Large intestine (tissue), 3 donors: ENCODE results near the gene CTRL. TPM values are rescaled to one million over a fixed set of nuclear protein-coding genes. Genes with fewer than 3 reads are reported as not detected.
"Not testable (repeated sequence)": the region's sequence is repeated elsewhere in the genome, so short reads cannot be mapped to it uniquely, and the experiment has no call there.

ENCODE experiments used
- DNase-seq, 2 donors: peaks; one replicate each; pipeline versions ENCODE4 v3.0.0 to v3.0.0-alpha.2; 2013
- H3K27ac ChIP-seq: one replicate; pipeline ENCODE4 v1.5.1; 2013; ENCODE audit warnings: low read length
- H3K27me3 ChIP-seq: 2 replicates; pipeline ENCODE4 v1.6.1; 2013; ENCODE audit warnings: low read length; ENCODE audit not compliant: control insufficient read depth, insufficient read depth
- H3K36me3 ChIP-seq: 2 replicates; pipeline ENCODE4 v1.6.1; 2013; ENCODE audit warnings: low read length; ENCODE audit not compliant: control insufficient read depth, insufficient read depth
- H3K4me1 ChIP-seq: one replicate; pipeline ENCODE4 v1.6.1; 2013; ENCODE audit warnings: low read length; ENCODE audit not compliant: control insufficient read depth, insufficient read depth
- H3K4me3 ChIP-seq: one replicate; pipeline ENCODE4 v1.5.1; 2013; ENCODE audit warnings: low read length
- H3K9me3 ChIP-seq: one replicate; pipeline ENCODE4 v1.6.1; 2013; ENCODE audit warnings: mild to moderate bottlenecking, low read depth, low read length, moderate library complexity; ENCODE audit not compliant: control insufficient read depth
- WGBS: methylation state at CpG from one replicate; pipeline ENCODE4 v1.1.5; 2013; ENCODE audit warnings: low lambda C conversion rate; ENCODE audit not compliant: insufficient coverage; 5-methylcytosine and 5-hydroxymethylcytosine counted together
- polyA plus RNA-seq: library from polyadenylated mRNA; unstranded; fragments of 120-200 nt; gene quantifications from one replicate; pipeline ENCODE4 v1.2.1, GENCODE V29; 2013

The CTRL gene
- polyA plus RNA-seq, 1 donor: 0.87 TPM

DNA sequence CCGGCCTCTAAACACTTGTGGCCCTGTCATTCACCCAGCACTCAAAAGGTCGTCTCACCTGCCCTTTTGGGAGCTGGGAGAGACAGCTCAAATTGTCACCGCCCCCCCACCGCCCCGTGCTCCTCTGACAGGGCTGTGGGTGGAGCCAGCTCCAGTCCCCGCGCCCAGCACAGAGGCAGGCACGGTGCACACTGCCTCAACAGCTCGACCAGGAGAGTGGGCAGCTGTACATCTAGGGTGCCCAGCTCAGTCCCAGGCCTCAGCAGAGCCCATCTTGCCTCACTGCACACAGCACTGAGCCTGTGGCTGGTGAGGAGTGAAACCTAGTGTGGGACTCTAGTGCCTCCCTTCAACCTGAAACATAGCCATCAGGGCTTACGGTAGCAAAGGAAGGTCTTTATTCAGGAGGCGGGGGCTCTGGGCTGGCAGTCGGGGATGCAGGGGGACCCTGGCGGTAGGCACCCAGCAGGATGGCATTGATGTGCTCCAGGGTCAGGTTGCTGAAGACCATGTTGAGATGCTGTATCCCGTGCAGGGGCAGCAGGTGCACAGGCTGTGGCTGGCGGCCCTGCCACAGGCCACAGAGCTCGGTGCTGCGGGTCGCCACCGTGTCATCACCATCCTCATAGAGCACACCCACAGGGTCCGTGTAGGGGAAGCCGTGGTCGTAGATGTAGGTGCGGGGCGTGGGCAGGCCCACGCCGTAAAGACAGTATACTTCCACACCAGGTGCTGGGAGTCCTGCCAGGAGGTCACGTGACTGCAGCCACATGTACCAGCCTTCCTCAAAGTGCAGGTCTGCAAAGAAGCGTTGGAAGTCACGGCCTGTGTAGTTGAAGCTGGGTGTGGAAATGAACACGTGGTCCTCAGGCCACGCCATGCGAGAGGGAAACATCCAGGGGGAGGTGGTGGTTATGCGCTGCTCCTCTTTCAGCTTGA is 8.1 kb upstream of the CTRL start:
- no peak overlapping the region for H3K27ac ChIP-seq
- H3K4me1 ChIP-seq: peaks cover 26% of the 10 kb centered on the region
- no peak overlapping the region for H3K4me3 ChIP-seq
- no CpG with 5 or more reads among the region's 33 CpGs for WGBS
- no peaks in the 10 kb centered on the region for H3K9me3 ChIP-seq
- H3K36me3 ChIP-seq: peaks cover 15% of the 10 kb centered on the region
- no peak for DNase-seq
- H3K27me3 ChIP-seq: no peaks in the 10 kb centered on the region

DNA sequence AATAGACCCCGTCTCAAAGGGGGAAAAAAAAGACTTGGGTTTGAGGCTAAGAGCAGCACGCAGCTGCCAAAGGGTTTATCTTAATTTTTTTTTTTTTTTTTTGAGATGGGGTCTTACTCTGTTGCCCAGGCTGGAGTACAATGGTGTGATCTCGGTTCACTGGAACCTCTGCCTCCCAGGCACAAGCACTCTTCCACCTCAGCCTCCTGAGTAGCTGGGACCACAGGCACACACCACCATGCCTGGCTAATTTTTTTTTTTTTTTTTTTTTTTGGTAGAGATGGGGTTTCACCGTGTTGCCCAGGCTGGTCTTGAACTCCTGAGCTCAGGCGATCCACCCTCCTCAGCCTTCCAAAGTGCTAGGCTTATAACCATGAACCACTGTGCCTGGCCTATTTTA is 6.1 kb upstream of the CTRL start:
- H3K4me3 ChIP-seq, H3K27ac ChIP-seq, H3K27me3 ChIP-seq, DNase-seq, H3K9me3 ChIP-seq: not testable (repeated sequence)
- Histone ChIP-seq H3K36me3 (peaks cover 25% of the 10 kb centered on the region), H3K4me1 (peaks cover 15% of the 10 kb centered on the region)
- 100% methylated on average over 1 of the region's 5 CpGs for WGBS

DNA sequence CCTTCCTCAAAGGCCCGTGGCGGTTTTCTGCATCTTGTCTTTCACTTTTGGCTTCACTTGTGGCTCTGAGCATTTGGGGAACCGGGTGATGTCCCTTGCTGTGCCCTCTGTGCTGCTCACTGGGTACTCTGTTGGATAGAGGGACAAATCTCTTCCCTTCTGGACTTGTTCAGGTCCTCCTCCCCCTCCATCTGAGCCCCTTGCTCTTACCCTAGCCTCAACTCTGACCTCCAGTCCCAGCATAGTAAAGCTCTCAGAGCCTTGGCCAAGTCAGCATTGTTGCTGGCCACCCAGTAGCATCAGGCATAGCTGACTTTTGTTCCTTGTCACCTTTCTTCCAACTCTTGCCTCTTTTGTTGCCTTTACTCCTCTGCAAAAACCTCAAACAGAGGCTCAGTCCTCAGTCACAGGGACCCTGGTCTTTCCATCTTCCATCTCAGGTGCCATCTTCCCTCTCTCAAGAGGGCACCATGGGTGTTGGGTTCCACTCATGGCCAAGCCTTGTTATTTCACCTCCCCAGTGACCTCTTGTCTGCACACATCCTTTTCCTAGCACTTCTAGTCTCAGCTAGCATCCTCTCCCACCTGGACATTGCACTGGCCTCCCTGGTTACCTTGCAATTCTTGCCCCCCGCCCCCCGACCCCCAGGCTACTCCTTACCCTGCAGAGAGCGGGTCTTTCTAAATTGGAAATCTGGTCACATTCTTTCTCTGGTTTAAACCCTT is 5.4 kb upstream of the CTRL start:
- Histone ChIP-seq H3K4me1 (peaks cover 15% of the 10 kb centered on the region), H3K4me3 (peak overlapping the region; percentile 87), H3K27me3 (no peaks in the 10 kb centered on the region), H3K36me3 (peaks cover 25% of the 10 kb centered on the region), H3K27ac (peak overlapping the region; percentile 82), H3K9me3 (no peaks in the 10 kb centered on the region)
- no CpG with 5 or more reads among the region's 6 CpGs for WGBS
- DNase-seq: no peak

DNA sequence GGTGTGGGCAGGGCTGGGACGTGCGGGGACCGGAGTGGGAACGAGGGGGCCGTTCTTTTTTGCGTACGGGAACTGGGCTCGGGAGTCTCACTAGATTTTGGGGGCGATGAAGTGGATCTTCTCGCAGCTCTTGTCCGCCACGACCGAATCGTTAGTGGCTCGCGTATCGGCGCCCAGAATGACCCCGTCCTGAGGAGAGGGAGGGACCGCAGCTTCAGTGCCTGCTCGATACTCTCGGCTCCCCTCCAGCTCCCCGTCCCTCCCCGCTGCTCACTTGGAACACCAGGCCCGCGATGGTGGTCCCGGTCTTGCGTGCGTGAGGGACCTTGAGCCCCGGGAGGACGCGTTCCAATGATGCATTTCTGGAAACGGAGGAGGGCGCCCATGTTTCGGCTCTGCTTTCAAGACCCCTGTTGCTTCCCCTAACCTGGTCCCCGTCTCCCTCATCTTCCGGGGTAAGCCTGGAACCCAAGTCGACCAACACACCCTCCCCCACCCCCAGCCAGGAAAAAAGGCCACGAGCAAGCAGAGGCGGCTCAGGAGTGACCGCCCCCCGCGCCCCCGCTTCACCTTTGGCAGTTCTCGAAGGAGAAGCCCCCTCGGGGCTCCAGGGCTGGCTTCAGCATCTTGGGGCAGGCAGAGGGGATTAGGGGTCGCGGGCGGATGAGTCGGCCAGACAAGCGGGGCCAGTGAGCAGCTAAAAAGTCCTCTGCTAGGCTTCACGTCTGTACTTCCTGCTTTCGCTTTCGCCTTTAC is 4.6 kb upstream of the CTRL start, which contains the start of gene PSMB10:
TSS of gene PSMB10 (minus strand) at position 727 of the 756 bp plus-strand sequence. CDS start at position 626, 101 bp downstream.
- Histone ChIP-seq H3K4me3 (peak within 1 kb of the TSS; percentile 87), H3K9me3 (no peaks in the 10 kb centered on the region), H3K27me3 (no peaks in the 10 kb centered on the region), H3K36me3 (peaks cover 24% of the 10 kb centered on the region), H3K4me1 (peaks cover 15% of the 10 kb centered on the region), H3K27ac (peak within 1 kb of the TSS; percentile 82)
- 0% methylated on average over 3 of the region's 54 CpGs for WGBS
- DNase-seq: peak; percentile 67 to 87

DNA sequence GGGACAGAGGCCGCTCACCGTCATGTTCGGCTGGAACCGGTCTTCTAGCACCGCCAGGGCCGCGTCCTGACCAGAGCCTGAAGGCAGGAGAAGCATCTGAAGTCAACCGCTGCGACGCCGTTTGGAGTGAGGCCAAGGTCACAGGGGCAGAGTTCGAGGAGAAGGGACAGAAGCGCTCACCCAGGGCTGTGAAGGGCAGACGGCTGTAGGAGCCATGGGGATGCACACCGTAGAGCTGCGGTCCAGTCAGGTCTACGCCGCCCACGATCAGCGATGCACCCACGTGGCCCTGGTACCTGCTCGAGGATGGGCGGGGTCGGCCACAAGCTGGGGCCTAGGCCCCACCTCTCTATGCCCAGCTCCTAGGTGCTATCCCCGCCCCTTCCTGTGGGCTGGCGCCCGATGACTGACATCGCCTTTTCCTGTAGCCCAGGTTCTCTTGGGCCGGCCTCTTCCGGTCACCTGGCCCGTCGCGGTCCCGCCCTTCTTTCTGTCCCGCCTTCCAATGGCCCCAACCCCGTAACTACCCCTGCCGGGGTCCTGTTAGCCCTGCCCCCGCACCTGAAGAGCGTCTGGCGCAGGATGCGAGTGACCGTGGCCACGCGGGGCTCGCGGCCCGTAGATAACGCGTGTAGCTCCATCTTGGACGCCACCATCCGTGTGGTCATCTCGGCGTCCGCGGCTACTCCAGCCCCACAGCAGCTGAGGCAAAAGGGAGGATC is 3.9 kb upstream of the CTRL start:
- peaks cover 30% of the 10 kb centered on the region for H3K36me3 ChIP-seq
- peak; percentile 98 for DNase-seq
- peaks cover 15% of the 10 kb centered on the region for H3K4me1 ChIP-seq
- H3K27me3 ChIP-seq: no peaks in the 10 kb centered on the region
- no CpG with 5 or more reads among the region's 55 CpGs for WGBS
- H3K9me3 ChIP-seq: no peaks in the 10 kb centered on the region
- peak overlapping the region; percentile 87 for H3K4me3 ChIP-seq
- H3K27ac ChIP-seq: peak overlapping the region; percentile 82

DNA sequence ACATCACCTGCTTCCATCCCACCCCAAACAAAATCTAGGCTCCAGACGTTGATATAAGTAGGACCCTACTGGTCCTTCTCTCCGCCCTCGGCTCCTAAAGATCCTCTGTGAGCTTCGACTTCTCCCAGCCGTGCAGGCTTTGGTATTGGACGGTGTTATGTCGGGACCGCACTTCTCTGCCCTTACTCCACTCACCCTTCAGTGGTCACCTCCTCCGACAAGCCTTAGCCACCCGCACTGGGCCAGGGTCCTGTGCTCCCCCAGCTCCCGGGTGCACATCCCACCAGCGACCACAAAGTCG is 3.4 kb upstream of the CTRL start:
- no peak for DNase-seq
- Histone ChIP-seq H3K9me3 (no peaks in the 10 kb centered on the region), H3K4me1 (peaks cover 15% of the 10 kb centered on the region), H3K27ac (peak overlapping the region; percentile 18), H3K4me3 (peak overlapping the region; percentile 87), H3K36me3 (peaks cover 35% of the 10 kb centered on the region), H3K27me3 (no peaks in the 10 kb centered on the region)
- no CpG with 5 or more reads among the region's 13 CpGs for WGBS

DNA sequence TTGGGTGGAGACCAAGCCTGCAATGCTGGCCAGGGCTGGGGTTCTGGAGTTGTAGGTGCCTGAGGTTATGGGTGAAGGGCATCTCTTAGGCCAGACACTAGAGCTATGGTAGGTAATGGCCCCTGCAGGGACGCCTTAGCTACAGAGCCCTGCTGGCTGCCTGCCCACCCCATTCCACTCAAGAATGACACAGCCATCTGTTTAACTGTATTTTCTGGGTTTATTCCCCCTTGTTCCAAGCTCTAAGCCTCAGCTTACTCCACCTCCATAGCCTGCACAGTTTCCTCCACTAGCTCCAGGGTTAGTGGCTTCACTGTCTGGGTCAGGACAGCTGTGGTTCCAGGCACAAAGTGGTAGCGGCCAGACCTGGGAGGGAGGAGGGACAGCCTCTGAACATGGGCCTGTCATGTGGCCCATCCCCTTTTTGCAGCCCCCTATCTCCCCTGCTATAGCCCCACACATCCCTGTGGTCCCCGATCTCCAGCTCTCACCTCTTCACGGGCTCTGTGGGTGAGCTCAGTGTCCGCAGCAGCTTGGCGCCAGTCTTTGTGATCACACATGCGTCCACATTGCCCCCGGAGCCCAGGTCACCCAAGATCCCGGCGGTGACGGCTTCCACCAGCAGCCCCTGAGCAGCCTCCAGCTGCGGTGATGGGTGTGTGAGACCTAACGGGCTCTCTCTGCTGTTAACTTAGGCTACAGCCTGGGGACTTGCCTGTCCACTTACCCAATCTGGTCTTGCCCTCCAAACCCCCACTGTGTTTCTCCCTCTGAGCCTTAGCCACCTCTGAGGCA is 2.8 kb upstream of the CTRL start:
- DNase-seq: no peak
- no CpG with 5 or more reads among the region's 13 CpGs for WGBS
- Histone ChIP-seq H3K36me3 (peaks cover 41% of the 10 kb centered on the region), H3K27me3 (no peaks in the 10 kb centered on the region), H3K27ac (no peak overlapping the region), H3K4me3 (peak overlapping the region; percentile 87), H3K9me3 (no peaks in the 10 kb centered on the region), H3K4me1 (peaks cover 15% of the 10 kb centered on the region)

DNA sequence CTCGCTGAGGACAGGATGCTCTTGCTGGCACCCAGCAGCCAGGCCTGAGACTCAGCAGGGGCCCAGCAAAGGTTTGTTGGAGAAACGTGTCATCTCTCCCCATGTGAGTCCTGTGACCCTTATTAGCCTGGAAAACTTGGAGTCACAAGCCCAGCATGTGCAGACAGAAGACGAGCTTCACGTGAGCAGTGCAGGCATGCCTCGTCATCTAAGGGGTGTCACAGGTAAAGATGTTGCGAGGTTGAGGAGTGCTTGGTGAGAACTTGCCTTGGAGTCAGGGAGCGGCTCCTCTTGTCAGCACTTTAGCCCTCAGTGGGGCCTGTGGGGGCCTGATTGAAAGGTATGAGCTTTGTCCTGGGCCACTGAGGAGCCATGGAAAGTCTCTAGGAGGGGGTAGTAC is 2.1 kb upstream of the CTRL start:
- Histone ChIP-seq H3K27ac (no peak overlapping the region), H3K9me3 (no peaks in the 10 kb centered on the region), H3K4me1 (peaks cover 15% of the 10 kb centered on the region), H3K36me3 (peaks cover 48% of the 10 kb centered on the region), H3K27me3 (no peaks in the 10 kb centered on the region), H3K4me3 (no peak overlapping the region)
- DNase-seq: no peak
- WGBS: no CpG with 5 or more reads among the region's 7 CpGs

DNA sequence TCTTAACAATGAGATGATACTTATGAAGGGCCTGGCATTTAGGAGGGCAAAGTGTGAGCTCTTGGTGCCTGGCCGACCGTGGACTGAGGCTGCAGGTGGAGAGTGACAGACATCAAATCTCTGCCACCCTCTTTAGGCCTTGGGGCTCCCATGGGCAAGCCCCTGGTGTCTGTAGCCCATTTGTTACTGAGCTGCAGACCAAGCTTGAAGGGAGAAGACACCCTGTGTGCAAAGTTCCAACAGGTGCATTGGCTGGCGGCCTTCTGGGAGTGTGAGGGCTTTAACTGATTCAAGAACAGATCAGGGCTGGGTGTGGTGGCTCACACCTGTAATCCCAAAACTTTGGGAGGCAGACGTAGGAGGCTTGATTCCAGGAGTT is 789 bp upstream of the CTRL start:
- H3K36me3 ChIP-seq: peaks cover 58% of the 10 kb centered on the region
- no peaks in the 10 kb centered on the region for H3K27me3 ChIP-seq
- 100% methylated on average over 1 of the region's 4 CpGs for whole genome bisulfite sequencing

More for the DNA sequence above, 789 bp upstream of the CTRL start:
- Histone ChIP-seq H3K4me1 (peaks cover 14% of the 10 kb centered on the region), H3K27ac (no peak overlapping the region), H3K9me3 (no peaks in the 10 kb centered on the region), H3K4me3 (no peak overlapping the region)
- no peak for DNase-seq
